NCI-H446 (cell line): ENCODE measurements around the gene PTGDS.
A peak's percentile ranks its signal among the peaks of the same experiment; 100 is the strongest.

ENCODE experiments used
- DNase-seq, 2 experiments: peaks; one replicate each; lab custom pipeline; 2025; lab: John Stamatoyannopoulos, UW

PTGDS gene

DNA sequence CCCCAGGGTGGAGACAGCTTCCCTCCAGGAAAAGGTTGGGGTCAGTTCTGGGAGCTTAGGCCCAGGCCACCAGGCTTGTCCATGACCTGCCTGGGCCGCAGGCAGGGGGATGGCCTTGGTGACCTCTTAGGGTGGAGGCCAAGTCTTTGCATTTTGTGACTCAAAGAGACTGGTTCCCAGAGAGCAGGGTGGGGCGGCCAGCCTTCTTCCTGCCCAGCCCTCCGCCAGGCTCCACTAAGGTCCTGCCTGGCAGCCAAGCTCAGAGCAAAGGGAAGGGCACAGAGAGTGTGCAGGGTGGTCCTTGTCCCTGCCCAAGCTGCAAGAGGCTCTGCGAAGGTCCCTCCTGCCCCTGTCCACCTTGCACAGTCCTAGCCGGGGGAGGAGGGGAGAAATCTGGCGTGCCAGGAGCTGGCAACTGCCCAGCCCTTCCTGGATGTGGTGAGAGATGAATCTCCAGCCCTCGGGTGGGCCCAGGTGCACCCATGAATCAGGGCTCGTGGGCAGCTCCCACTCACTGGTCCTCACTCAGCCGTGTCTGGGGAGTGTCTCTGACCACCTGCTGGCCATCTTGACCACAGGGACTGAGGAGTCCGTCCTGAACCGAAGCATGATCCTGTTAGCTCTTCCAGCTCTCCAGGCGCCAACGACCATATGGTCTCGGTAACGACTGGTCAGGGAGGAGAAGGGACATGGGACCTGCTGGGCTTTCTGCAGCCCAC, 2.3 kb upstream of the PTGDS start:
- no peak for DNase-seq

DNA sequence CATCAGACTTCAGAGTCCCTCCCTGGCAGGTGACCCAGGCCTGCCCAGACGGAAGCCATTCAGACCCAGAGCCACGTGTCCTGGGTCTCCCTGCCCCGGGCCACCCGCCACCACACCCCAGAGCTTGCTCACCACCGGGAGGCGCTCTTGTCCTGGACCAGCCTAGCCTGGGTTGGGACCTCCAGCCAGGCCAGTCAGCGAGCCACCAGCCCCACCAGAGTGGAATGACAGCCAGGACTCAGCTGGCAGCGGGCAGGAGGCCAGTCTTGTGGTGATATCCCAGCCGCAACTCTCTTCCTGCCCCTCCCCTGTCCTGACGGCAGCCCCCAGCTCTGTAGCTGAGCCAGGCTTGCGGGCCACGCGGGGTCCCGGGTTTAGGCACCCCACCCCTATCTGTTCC, 1.7 kb upstream of the PTGDS start:
- DNase-seq = no peak

DNA sequence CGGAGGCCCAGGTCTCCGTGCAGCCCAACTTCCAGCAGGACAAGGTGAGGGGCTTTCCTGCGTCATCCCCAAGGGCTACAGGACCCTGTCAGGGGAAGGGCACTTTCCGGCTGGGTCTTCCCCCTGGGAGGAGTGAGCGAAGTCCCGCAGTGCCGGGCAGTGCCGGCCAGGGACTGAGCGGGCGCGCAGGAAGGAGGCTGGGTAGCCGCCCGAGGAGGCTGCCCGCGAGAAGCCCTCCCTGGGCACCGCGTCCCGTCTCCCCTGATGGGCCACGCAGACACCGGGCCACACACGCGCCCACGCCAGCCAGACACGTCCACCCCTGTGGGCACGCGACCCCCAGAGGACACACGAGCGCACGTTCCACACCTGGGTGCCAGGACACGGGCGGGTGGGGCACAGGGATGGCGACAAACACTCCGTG, 357 bp downstream of the PTGDS start:
- DNase-seq = no peak

DNA sequence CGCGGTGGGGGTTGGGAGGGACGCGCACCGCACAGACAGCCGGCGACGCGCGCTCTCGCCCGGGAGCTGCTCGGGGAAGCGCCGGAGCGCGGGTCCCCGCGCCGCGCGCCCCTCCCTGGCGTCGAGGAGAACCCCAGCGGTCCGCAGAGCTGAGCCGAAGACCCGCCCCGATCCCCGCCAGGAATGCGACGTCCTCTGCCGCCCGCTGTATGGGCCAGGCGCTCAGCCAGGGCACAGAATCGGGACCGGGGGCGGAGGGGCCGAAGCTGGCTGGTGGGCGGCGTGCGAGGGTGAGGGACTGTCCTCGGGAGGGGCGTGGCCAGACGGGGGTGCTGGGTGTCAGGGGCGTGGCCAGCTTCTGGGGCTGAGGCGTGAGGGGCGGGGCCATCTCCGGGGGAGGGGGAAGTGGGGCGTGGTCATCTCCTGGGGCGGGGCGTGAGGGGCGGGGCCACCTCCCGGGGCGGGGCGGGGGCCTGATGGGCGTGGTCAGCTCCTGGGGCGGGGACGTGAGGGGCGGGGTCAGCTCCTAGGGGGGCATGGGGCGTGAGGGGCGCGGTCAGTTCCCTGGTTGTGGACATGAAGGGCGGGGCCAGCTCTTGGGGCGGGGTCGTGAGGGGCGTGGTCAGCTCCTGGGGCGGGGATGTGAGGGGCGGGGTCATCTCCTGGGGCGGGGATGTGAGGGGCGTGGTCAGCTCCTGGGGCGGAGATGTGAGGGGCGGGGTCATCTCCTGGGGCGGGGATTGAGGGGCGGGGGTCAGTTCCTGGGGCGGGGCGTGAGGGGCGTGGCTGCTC, 965 bp downstream of the PTGDS start:
- no peak for DNase-seq

DNA sequence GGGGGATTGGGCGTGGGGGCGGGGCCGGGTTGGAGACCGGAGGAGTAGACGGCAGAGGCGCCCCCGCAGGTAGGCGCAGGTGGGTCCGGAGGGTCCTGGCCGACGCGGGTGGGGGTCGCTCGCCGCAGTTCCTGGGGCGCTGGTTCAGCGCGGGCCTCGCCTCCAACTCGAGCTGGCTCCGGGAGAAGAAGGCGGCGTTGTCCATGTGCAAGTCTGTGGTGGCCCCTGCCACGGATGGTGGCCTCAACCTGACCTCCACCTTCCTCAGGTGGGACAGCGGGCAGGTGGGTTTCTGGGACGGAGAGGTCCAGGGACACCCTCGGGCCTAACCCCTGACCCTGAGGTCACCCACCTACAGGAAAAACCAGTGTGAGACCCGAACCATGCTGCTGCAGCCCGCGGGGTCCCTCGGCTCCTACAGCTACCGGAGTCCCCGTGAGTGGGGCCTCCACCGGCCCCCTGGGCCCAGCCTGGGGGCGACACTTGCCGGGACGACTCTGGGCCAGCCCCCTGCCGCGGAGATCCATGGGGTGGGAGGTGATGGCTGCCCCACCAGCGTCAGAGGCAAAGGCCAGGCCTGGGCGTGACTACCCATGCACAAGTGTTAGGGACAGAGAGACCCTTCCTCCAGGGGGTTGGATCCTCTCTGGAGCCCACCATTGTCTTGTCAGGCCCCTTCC, 1.7 kb downstream of the PTGDS start:
- no peak for DNase-seq

DNA sequence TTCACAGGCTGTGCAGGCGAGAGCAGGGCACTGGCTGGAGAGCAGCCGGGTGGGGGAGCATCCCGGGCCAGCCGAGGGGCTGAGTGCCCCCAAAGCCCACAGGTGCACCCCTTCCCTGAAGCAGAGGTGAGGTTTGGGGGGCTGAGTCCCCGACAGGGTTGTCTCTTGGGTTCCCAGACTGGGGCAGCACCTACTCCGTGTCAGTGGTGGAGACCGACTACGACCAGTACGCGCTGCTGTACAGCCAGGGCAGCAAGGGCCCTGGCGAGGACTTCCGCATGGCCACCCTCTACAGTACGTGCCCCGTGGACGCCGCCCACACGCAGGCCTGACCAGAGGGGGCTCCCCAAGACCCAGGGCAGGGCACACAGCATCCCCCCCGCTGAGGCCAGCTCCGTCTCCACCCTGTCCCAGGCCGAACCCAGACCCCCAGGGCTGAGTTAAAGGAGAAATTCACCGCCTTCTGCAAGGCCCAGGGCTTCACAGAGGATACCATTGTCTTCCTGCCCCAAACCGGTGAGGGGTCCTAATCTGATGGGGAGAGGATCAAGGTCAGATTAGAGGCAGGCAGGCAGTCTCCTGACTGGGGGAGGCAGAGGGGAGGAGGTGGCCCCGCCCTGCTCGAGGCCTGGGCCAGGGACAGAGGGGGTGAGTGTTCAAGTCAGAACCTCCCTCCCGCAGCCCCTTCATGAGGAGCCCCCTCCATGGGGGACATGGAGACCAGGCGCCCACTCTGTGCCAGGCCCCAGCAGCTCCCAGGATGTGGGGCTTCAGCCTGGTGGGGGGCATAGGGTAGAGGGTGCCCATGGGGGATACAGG, 2.7 kb downstream of the PTGDS start:
- DNase-seq = no peak

DNA sequence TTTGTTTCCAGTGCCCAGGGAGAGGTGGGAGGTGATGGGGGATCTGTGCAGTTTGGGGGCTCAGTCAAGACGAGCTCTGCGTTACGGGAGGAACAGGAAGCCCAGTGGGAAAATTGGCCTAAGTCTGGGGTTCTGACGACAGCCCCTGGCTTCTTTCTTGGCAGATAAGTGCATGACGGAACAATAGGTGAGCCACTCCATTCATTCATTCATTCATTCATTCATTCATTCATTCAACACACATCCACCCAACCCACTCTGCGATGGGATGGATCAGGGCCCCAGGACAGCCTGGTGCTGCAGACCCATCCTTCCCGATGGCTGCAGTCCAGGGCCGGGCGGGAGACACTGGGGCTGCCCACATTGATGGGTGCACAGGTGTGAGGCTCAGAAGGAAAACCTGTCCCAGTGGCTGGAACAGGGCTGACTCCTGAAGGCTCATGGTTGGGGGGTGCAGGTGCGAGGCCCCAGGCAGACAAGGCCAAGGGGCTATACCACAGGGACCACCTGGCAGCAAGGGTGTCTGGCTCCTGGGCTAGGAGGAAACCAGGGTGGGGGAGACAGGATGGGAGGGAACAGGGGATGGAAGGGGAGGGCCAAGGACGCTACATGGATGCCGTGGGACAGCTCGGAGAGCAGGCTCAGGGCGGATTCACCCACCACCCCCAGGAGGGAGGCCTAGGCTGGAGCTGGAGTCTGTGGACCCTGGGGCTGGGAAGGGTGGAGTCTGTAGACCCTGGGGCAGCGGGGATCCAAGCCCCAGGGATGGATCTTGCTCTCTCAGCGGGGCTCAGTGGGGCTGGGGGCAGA, 3.6 kb downstream of the PTGDS start:
- no peak for DNase-seq

DNA sequence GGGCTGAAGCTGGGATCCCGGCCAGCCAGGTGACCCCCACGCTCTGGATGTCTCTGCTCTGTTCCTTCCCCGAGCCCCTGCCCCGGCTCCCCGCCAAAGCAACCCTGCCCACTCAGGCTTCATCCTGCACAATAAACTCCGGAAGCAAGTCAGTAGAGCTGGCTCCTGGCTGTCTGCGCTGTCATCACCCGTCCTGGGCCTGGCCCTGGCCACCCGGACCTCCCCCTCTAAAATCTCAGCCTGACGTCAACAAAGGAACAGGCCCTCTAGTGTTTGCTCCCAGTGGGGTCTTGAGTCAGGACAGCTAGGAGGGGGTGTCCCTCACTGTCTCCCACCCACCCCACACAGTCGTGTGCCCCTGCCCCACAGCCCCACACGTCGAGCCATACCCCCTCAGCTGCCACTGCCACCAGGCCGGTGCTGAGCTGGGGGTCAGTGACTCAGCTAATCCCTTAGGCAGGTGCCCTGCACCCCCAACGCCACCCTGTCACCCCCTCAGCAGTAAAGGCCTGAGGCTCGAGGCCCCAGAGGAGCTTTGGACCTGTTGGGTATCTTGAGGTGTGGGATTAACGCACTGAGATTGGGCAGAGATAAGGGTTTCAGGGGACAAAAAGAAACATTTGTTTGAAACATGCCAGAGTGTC, 4.4 kb downstream of the PTGDS start:
- DNase-seq = no peak

DNA sequence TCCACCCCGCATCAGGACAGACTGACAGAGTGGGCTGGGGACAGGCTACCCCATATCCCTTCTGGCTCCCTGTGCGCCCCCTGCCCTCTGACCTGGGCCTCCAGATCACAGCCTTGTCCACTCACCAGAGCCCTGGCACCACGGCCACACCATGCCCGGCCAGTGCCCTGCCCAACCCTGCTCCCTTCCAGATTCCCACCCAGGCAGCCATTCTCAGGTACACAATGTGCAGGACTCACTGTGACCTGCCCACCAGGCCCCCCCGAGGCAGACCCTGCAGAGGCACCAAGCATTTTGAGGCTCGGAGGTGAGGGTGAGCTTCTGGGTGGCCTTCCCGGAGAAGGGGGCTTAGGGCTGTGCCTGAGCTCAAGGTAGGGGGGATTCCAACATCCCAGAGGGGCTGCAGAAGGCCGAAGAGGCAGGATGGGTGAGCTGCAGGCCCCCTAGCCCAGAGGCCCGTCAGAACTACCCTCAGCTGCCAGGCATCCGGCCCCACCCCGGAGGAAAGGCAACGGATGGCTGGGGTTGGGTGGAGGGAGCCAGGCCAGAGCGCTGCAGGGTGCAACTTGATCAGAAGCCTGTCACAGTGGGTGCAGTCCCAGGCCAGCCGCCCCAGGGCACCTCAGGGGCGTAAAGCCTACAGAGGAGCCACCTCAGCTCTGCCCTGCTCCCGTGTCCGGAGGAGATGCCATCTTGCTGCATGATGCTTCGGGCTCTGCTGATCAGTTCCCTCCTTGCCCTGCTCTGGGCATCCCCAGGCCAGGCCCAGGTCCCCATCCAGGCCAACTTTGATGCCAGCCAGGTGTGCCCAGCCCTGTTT, 5.1 kb downstream of the PTGDS start, which contains the start of gene LCNL1:
TSS of gene LCNL1 (plus strand) at position 762 of the 820 bp plus-strand sequence. CDS start 594 bp downstream, outside the sequence.
- no peak for DNase-seq

DNA sequence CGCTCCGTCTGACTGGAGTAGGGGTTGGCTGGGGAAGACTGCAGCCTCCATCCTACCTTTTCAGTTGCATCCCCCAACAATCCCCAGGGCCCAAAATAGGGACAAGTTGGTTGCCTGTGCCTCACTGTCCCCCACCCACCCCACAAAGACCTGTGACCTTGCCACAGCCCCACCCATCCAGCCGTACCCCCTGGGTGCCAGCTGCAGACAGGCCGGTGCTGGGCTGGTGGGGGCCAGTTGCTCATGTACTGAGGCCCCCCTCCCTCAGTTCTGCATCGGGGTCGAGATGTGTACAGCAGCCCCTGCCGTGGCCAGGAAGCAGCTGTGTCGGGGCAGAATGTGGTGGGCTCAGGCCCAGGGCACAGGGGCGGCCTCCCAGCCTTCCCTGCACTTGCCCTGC, 5.9 kb downstream of the PTGDS start:
- no peak for DNase-seq

DNA sequence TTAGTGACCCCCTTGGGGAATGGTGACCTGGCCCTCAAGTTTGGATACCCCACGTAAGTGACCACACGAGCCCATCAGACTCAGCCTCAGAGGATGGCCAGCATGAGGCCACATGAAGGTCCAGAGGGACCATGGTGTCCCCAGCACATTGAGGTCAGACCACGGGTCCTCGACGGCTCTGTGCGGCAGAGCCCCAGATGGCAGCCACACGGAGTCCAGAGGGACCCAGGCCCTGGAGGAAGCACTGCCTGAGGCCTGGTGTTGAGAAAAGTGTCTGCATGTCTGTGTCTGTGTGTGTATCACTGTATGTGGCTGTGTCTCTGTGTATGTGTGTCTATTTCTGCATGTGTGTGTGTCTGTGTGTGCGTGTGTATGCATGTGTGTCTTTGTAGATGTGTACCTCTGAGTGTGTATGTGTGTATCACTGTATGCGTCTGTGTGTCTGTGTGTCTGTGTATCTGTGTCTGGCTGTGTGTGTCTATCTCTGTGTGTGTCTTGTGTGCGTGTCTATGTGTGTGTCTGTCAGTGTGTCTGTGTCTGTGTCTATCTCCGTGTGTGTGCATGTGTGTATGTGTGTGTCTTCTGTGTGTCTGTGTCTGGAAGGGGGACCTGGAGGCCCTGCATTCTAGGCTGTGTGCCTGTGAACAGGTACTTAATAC, 6.5 kb downstream of the PTGDS start:
- DNase-seq = no peak

DNA sequence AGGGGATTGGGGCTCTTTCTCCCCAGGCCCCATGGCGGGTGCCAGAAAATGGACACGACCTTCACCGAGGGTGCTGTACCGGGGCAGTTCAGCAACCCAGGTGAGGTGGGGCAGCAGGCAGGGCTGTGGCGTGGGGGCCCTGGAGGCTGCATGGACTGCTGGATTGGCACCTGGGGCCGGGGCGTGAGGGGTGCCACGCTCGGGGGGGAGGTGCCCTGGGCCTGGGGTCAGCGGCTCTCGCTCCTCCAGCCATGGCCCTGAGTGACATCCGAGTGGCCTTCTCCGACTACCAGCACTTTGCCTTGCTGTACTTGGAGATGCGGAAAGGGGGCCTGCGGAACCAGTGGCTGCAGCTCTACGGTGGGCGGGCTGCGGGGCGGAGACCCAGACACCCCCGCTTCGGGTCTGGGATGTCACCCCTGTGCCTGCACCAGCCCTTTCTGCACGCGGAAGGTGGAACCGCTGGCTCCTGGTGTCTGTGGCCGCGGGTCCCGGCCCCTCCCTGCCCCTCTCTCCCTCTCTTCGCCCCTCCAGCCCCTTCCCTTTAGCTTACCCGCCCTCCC, 7.2 kb downstream of the PTGDS start:
- no peak for DNase-seq

DNA sequence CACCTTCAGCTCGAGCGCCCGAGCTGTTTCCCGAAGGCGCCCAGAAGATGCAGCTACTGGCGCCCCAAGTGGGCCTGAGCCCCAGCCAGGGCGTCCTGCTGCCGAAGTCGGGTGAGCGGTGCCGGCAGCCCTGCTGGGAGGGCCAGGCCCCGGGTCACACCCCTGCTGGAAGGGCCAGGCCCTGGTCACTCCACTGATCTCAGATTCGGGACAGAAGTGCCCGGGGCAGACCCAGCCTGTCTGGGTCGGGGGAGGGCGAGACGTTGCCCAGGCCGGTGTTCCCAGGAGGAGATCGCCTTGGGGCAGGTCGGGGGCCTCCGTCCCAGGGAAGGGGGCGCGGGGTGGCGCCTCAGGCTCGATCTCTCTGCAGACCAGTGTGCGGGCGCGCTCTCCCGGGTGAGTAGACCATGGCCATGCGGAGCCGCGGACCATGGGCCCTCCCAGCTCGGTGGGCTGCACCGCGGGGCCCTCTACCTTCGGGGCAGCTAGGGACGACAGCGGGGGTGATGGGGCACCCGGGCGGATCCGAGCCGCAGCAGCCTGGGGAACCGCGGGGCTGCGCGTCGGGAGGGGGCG, 7.8 kb downstream of the PTGDS start:
- no peak for DNase-seq

DNA sequence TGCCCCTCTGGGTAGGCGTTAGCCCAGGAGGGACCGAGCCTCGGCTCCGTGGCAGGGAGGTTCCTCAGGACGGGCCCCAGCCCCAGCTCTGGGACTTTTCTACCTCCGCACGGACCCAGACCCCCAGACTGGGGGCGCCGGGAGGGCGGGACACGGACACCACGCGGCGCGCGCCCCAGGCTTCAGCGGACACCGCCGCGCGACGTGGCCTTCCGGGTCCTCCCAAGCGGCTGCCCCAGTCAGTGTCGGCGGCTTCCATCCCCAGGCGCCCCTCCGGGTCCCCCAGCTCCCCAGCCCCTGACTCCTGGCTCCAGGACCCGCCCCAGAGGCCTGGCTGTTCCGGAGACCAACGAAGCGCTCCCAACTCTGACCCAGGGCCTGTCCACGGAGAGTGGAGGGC, 8.5 kb downstream of the PTGDS start:
- DNase-seq = no peak

DNA sequence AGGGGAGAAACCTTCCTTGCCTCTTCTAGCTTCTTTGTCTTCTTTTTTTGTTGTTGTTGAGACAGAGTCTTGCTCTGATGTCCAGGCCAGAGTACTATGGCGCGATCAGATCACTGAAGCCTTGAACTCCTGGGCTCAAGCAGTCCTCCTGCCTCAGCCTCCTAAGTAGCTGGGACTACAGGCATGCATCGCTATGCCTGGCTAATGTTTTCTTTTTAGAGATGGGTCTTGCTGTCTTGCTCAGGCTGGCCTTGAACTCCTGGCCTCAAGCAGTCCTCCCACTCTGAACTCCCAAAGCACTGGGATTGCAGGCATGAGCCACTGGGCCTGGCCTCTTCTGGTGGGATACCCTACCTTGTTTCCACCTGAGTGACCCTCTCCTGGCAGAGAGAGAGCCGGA, 11.6 kb downstream of the PTGDS start:
- DNase-seq = no peak

DNA sequence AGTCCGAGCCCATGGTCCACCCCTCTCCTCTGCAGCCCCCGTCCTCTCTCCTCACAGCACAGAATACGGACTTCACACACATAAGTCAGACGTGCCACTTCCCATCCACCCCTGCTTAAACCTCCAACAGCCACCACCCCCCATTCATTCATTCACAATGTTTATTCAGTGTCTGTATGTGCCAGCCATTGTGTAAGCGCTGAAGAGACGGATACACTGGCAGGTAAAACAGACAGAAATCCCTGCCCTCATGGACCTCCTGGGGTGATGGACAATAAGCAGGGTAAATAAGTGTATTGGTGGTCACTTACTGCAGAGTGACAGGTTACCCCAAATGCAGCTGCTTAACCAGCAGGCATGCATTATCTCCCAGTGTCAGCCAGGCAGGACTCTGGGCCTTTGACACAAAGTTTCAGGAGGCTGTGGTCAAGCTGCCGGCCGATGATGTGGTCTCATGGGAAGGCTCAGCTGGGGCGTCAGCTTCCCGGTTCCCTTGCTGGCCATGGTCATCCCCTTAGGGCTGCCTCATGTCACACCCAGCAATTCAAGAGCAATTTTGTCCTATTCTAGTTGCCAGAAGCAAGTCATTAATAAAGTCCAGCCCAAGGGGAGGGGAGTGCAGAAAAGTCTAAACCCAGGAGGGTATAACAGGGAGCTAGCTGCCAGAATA, 13.1 kb downstream of the PTGDS start:
- no peak for DNase-seq

DNA sequence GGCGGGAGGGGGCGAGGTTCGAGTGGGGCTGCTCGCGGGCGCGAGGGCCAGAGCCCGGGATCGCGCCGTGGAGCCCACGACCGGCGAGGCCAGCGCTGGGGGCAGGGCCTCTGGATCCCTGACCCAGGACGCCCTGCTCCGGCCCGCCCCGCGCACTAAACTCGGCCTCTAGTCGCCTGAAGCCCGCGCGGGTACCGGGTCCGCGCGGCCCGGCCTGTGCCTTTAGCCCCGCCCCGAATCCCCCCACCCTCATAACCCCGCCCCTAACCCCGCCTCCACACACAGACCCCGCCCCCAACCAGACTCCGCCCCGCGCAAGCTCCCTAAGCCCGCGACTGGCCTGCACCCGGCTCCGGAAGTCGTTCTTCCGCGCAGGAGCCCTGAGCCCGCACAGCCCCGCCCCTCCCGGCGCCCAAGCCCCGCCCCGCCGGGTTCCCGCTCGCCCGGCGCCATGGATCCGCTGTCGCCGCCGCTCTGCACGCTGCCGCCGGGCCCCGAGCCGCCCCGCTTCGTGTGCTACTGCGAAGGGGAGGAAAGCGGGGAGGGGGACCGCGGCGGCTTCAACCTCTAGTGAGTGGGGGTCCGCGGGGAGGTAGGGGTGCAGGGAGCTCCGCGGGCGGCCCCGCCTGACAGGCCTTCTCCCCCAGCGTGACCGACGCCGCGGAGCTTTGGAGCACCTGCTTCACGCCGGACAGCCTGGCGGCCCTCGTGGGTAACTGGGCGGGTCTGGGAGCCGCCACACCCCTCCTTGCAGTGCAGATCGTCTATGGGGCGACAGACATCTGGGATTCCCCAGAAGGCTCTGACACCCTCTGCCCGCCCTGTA, 14.9 kb downstream of the PTGDS start, which contains the start of gene PAXX:
TSS of gene PAXX (plus strand) at position 430 of the 826 bp plus-strand sequence. CDS start at position 452, 22 bp downstream.
- peak; percentile 20 to 80 for DNase-seq
